ENCODE measurements around the gene KCTD3. TPM values are rescaled to one million over a fixed set of nuclear protein-coding genes. Genes with fewer than 3 reads are reported as not detected.

The KCTD3 gene
- total RNA-seq, 1 donor from 2014 or later, result 57.9 TPM

DNA sequence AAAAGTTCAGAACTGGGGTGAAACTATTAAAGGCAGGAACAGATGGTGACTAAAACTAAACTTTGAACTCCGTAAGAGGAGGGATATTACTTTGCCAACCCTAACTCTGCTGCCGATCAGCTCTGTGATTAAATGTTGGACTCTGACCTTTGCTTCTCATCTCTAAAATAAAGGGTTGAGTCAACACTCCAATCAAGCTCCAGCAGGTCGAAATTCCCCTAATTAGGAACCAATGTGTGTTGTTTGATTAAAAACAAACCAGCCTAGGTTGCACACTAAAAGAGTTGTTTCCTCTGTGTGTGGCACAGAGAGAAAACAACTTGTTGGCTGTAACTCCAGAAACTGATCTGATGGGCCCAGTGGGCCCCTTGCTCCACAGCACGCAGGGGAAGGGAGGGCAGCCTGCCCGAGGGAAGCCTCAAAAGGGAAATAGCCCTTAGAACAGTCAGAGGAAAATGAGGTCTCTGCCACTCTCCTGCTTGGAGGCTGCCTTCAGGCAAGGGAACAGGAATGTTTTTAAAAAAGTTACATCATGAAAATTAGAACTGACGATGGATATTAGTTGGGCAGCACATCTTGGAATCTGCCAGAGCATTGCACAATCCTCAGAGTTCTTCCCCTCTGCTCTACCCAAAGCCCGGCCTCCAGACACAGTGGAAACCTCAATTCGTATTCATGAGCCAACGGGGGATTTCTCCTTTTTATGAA, 69.3 kb downstream of the KCTD3 start:
- no peak for DNase-seq (ENCODE audit: low read depth, low spot score)
- no peak overlapping the region for H3K27ac Mint-ChIP-seq (ENCODE audit: unreplicated experiment)
- H3K27me3 Mint-ChIP-seq (ENCODE audit: low read depth), result no peaks in the 10 kb centered on the region
- no peak overlapping the region for H3K4me3 Mint-ChIP-seq
- no peaks in the 10 kb centered on the region for H3K36me3 Mint-ChIP-seq (ENCODE audit: low read depth)
- peaks cover 3% of the 10 kb centered on the region for H3K9me3 Mint-ChIP-seq
- TF ChIP-seq, protein P1, sequence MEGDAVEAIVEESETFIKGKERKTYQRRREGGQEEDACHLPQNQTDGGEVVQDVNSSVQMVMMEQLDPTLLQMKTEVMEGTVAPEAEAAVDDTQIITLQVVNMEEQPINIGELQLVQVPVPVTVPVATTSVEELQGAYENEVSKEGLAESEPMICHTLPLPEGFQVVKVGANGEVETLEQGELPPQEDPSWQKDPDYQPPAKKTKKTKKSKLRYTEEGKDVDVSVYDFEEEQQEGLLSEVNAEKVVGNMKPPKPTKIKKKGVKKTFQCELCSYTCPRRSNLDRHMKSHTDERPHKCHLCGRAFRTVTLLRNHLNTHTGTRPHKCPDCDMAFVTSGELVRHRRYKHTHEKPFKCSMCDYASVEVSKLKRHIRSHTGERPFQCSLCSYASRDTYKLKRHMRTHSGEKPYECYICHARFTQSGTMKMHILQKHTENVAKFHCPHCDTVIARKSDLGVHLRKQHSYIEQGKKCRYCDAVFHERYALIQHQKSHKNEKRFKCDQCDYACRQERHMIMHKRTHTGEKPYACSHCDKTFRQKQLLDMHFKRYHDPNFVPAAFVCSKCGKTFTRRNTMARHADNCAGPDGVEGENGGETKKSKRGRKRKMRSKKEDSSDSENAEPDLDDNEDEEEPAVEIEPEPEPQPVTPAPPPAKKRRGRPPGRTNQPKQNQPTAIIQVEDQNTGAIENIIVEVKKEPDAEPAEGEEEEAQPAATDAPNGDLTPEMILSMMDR (conservative IDR thresholded peaks at IDR 0.05), result no peak
- no peaks in the 10 kb centered on the region for H3K4me1 Mint-ChIP-seq

DNA sequence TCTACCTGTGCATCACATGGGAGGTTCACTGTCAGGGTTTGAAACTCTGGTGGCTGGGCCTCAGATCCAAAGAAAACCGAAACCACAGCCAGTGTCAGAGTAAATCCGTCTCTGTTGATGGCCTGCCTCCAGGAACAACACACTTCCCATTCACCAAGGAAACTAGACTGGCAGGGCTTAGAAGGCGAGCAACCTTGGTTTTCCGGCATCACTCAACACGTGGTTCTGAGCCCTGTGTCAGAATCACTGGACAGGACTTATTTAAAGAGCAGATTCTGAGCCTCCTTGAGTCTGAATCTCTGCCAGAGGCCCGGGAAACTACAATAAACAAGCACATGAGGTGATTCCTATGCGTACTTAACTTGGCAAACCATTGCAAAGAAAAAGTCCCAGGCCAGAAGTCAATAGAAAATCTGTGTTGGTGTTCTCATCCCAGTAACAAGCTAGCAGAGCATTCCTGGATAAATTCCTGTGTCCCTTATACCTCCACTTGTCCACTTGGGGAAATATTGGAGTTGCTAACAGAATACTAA, 70.0 kb downstream of the KCTD3 start:
- Mint-ChIP-seq H3K4me1 (no peaks in the 10 kb centered on the region), H3K36me3 (ENCODE audit: low read depth) (no peaks in the 10 kb centered on the region), H3K4me3 (no peak overlapping the region), H3K9me3 (peaks cover 3% of the 10 kb centered on the region), H3K27me3 (ENCODE audit: low read depth) (no peaks in the 10 kb centered on the region), H3K27ac (ENCODE audit: unreplicated experiment) (no peak overlapping the region)
- TF ChIP-seq, protein P1 (conservative IDR thresholded peaks at IDR 0.05), result no peak
- DNase-seq (ENCODE audit: low read depth, low spot score), result no peak

DNA sequence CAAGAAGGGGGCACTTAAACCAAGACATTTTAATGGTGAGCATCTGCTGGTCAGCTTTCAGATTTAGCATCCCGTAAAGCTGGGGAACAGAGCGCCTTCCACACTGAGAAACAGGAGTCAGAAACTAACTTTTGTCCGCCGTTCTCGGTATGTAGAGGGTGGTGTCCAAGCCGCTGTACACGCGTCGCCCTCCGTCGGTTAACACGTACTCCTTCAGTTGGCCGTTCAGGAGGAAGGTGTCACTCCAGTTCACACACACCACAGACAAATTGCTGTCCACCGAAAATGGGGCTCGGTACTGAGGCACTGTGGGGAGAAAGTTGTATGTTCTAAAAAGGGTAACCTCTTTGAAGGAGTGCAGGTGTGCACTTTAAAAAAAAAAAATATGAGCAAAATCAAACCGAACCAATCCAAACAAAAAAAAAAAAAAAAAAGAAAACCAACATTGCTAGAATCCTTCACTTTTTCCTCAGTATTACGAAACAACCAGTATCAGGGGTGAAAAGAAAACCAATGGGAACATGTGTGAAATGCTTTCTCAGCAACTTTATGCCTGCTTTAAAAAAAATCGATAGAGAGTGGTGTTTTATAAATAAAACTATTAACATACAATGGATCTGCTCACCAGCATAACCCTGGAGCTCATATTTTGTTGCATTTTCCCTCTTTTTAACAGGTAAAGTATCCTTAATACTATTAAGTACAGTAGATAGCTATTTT, 73.5 kb downstream of the KCTD3 start:
- TF ChIP-seq, protein P1 (conservative IDR thresholded peaks at IDR 0.05), result no peak
- Mint-ChIP-seq H3K27ac (ENCODE audit: unreplicated experiment) (no peak overlapping the region), H3K27me3 (ENCODE audit: low read depth) (no peaks in the 10 kb centered on the region), H3K4me1 (no peaks in the 10 kb centered on the region), H3K36me3 (ENCODE audit: low read depth) (no peaks in the 10 kb centered on the region), H3K9me3 (no peaks in the 10 kb centered on the region), H3K4me3 (no peak overlapping the region)
- DNase-seq (ENCODE audit: low read depth, low spot score), result no peak

DNA sequence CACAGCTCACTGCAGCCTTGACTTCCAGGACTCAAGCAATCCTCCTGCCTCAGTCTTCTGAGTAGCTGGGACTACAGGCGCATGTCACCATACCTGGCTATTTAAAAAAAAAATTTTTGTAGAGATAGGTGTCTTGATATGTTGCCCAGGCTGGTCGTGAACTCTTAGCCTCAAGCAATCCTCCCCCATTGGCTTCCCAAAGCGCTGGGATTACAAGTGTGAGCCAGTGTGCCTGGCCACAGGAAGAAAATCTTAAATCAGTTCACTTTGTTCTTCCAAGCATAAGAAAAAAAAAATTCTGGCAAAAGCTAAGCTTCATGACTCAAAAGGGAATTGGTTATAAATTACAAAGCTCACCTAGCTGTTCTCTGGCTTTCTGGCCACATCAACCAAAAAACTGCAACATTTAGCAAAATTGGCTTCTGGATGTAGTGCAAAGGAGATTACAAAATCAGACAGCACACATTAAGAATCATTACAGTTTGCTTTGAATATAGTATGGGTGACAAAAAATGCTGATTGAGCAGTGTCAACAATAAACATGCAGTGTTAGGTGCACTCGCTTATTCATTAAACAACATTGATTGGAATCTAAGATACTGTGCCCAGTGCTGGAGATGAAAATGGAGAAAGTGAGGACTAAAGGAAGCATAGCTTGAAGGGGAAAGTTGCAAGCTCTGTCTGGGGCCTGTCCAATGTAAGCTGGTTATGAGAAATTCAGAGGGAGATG, 76.7 kb downstream of the KCTD3 start:
- no peak for DNase-seq (ENCODE audit: low read depth, low spot score)
- TF ChIP-seq, protein P1 (conservative IDR thresholded peaks at IDR 0.05), result no peak
- Mint-ChIP-seq H3K27ac (ENCODE audit: unreplicated experiment) (no peak overlapping the region), H3K4me3 (no peak overlapping the region), H3K36me3 (ENCODE audit: low read depth) (no peaks in the 10 kb centered on the region), H3K27me3 (ENCODE audit: low read depth) (no peaks in the 10 kb centered on the region), H3K9me3 (no peaks in the 10 kb centered on the region), H3K4me1 (no peaks in the 10 kb centered on the region)

DNA sequence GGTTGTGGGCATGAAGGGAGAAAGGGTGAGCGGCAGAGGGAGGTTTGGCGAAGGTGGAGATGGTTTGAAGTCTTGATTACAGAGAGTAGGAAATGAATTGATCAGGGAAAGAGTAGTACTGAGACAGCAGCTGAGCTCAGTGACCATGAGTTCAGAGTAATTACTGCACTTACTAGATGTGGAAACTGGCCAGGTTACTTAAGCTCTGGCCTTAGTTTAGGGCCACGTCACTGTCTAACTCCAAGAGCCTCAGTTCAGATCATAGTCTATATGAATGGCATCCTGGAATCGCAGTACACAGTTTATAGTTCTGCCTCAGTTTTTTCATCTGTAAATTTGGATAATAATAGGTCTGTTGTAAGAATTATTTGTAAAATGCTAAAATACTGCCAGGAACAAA, 78.1 kb downstream of the KCTD3 start:
- Mint-ChIP-seq H3K27me3 (ENCODE audit: low read depth) (no peaks in the 10 kb centered on the region), H3K36me3 (ENCODE audit: low read depth) (no peaks in the 10 kb centered on the region), H3K27ac (ENCODE audit: unreplicated experiment) (no peak overlapping the region), H3K9me3 (no peaks in the 10 kb centered on the region), H3K4me1 (no peaks in the 10 kb centered on the region), H3K4me3 (no peak overlapping the region)
- no peak for DNase-seq (ENCODE audit: low read depth, low spot score)
- TF ChIP-seq, protein P1 (conservative IDR thresholded peaks at IDR 0.05), result no peak
